Fibroblast of the aortic adventitia (primary cell): ENCODE results near the gene CUL9. TPM values are rescaled to one million over a fixed set of nuclear protein-coding genes. Genes with fewer than 3 reads are reported as not detected.

Experiments
- DNase-seq: peaks from one replicate; pipeline ENCODE4 v3.0.0-alpha.2; 2010; ENCODE audit warnings: low read depth
- H3K4me3 ChIP-seq: 2 replicates; pipeline ENCODE4 v1.5.1; 2011; ENCODE audit warnings: low read depth, mild to moderate bottlenecking, control low read depth, low read length, moderate library complexity
- total RNA-seq: library from RNA; depleted of rRNA; stranded (reverse); fragments of >200 nt; gene quantifications from 2 replicates; pipeline ENCODE4 v1.2.3, GENCODE V29; 2012; ENCODE audit warnings: low replicate concordance
- TF ChIP-seq, protein P1 (sequence below): IDR thresholded peaks from 2 replicates; pipeline ENCODE4 v1.5.1; 2011; ENCODE audit warnings: mild to moderate bottlenecking, low read length, control low read depth, inconsistent platforms; ENCODE audit not compliant: insufficient read depth

CUL9 gene
- total RNA-seq, 1 donor, result 28.7 TPM

DNA sequence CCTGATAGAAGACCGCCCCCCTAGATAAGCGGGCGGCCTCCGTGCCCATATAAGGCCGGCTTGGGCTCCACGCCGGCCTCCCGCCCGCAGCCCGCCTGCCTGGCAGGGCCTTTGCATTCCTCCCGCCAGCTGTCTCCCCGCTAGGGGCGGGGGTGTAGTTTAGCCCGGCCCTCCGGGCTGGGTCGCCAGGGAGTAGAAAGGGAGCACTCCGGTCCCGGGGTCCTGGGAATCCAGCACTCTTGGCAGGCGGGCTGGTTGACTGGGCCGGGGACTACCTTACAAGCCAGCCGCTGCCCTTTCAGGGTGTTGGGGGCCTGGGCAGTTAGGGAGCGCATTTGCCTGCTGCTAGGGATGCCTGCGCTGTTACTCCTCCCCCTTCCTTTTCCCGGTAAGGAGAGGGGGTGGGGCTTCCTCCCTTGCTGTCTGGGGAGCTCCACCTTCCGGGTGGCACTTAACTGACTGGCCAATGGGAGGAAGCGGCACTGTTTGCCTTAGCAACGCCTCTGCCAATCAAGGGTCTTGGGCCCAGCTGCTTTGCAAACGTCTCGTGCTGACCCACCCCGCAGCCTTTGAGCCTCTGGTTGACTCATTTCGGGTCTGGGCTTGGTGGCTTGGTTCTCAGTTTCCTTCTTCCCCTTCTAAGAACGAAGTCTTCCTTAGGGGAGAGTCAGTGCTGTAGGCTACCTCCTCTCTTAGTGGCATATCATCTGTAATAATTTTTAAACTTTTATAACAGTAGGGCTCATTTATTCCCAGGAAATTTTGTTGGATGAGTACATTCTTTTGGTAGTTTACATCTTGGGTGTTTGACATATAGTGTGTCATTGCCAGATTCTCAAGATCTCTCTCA, 7.5 kb upstream of the CUL9 start:
- TF ChIP-seq, protein P1, sequence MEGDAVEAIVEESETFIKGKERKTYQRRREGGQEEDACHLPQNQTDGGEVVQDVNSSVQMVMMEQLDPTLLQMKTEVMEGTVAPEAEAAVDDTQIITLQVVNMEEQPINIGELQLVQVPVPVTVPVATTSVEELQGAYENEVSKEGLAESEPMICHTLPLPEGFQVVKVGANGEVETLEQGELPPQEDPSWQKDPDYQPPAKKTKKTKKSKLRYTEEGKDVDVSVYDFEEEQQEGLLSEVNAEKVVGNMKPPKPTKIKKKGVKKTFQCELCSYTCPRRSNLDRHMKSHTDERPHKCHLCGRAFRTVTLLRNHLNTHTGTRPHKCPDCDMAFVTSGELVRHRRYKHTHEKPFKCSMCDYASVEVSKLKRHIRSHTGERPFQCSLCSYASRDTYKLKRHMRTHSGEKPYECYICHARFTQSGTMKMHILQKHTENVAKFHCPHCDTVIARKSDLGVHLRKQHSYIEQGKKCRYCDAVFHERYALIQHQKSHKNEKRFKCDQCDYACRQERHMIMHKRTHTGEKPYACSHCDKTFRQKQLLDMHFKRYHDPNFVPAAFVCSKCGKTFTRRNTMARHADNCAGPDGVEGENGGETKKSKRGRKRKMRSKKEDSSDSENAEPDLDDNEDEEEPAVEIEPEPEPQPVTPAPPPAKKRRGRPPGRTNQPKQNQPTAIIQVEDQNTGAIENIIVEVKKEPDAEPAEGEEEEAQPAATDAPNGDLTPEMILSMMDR, result peak; percentile 15
- DNase-seq, result peak; percentile 98
- peak overlapping the region; percentile 97 for H3K4me3 ChIP-seq

DNA sequence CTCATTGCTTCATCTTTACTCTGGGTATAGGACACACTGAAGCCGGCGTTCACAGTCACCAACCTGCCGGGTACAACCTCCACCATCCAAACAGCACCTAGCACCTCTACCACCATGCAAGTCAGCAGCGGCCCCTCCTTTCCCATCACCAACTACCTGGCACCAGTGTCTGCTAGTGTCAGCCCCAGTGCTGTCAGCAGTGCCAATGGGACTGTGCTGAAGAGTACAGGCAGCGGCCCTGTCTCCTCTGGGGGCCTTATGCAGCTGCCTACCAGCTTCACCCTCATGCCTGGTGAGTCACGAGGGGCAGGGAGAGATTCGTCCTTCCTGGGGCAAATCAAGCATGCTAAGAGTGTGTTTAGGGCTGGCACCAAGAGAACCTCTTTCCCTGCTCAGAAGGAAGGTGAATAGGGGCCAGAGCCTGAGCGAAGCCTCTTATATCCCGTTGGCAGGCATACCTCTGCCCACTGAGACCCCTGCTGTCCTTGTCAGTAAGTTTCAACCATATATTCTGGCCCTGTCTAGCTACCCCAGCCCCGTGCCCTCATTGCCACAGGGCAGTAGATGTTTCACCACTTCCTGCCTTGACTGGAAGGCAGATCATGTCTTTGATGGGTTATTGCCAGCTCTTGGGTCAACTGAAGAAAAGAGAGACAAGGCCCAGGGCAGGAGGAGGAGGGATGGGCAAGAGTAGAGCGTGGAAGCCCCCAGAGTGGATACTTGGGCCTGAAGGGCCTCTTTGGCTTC, 6.1 kb upstream of the CUL9 start:
- no peak overlapping the region for H3K4me3 ChIP-seq
- DNase-seq, result no peak
- TF ChIP-seq, protein P1, result no peak

GRCh38 chr6:43176423-43176786, 5.6 kb upstream of the CUL9 start:
- TF ChIP-seq, protein P1, result no peak
- no peak overlapping the region for H3K4me3 ChIP-seq
- DNase-seq, result no peak

- no peak overlapping the region for H3K4me3 ChIP-seq
- no peak for DNase-seq
- TF ChIP-seq, protein P1, result no peak
Observed at GRCh38 chr6:43178150-43178549, 3.8 kb upstream of the CUL9 start.

DNA sequence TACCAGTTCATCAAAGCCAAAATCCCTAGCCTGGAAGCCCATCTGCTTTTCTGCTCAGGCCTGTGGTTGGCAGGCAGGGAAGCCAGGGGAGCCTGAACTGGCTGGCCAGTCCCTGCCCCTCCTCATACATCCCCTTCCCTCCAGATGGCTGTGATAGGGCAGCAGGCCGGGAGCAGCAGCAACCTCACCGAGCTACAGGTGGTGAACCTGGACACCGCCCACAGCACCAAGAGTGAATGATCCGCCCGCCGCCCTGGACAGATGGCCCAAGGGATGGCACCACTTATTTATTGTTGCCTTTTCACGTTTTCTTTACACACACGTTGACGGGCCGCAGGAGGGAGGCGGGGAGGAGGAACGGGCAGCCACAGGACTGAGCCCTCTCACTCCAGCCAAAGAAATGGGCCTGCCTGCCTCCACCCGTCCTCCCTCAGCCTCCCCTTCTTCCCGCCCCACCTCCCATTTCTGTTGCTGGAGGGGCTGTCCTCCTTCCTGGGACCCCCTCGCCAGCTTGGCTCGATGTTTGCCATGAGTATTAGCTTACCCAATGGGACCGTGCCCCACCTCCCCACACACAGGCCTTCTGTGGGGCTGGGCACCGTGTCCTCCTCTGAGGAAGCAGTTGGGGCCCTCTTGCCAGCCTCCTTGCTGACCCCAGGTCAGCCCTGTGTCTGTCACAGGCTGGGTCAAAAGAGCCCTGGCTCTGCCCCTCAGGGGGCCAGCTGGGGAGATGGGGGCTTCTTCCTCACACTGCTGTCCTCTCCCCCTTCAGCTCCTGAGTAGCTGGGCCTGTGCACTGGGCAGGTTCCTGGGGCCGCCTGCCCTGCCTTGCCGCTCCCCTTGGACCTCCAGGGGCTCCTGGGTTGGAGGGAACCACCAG, 2.8 kb upstream of the CUL9 start:
- TF ChIP-seq, protein P1, result no peak
- no peak overlapping the region for H3K4me3 ChIP-seq
- no peak for DNase-seq

DNA sequence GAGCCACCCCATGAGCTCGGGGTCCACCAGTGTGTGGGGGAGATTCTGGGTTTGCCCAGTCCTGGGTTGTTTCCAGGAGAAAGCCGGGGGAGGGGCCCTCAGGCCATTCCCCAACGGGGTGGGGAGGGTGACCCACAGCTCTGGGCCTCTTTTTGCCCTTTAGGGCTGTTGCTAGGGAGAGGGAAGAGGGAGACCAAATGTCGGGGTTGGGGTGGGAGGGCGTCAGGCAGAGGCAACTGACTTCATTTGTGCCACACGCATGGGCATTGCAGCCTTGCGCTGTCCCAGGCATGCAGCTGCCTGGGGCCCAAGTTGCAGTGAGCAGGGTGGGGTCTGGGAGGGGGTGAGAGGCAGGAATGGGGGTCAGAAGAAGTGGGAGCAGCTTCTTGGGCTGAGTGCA, 1.9 kb upstream of the CUL9 start:
- no peak for DNase-seq
- TF ChIP-seq, protein P1, result no peak
- no peak overlapping the region for H3K4me3 ChIP-seq
